Prostate gland (tissue), 2 donors: Measurements from ENCODE around the gene ATAD3C. TPM values are rescaled to one million over a fixed set of nuclear protein-coding genes. Genes with fewer than 3 reads are reported as not detected.
"Not testable (repeated sequence)": the region's sequence is repeated elsewhere in the genome, so short reads cannot be mapped to it uniquely, and the experiment has no call there.

Source experiments
- DNase-seq: peaks from one replicate; pipeline ENCODE4 v3.0.0-alpha.2; 2019; ENCODE audit warnings: low spot score
- H3K27ac ChIP-seq, 2 donors: fragments of 200-600 bp; sonication (generic); 2 replicates each; pipeline ENCODE4 v1.5.1; 2017 to 2019
- H3K27me3 ChIP-seq: fragments of 200-600 bp; sonication (generic); replicated peaks from 2 replicates; pipeline ENCODE4 v1.5.1; 2019; ENCODE audit not compliant: insufficient read depth
- H3K36me3 ChIP-seq, 2 donors: fragments of 200-600 bp; sonication (generic); 1 replicate in 1 of 2; 2 replicates in 1 of 2; pipeline versions ENCODE4 v1.5.1 to v1.8.1; 2017 to 2019
- H3K4me1 ChIP-seq: fragments of 200-600 bp; sonication (generic); replicated peaks from 2 replicates; pipeline ENCODE4 v1.5.1; 2019
- H3K4me3 ChIP-seq, 2 donors: fragments of 200-600 bp; sonication (generic); 2 replicates each; pipeline ENCODE4 v1.5.1; 2017 to 2019
- H3K9me3 ChIP-seq: fragments of 200-600 bp; sonication (generic); 2 replicates; pipeline ENCODE4 v1.5.1; 2017
- CTCF ChIP-seq, 4 experiments: fragments of 200-600 bp in 2 of 4; fragments of 450-650 bp in 2 of 4; sonication (generic) in 2 of 4; IDR thresholded peaks; 1 replicate in 3 of 4; 2 replicates in 1 of 4; pipeline ENCODE4 v1.5.1; 2016 to 2019; ENCODE audit warnings: antibody characterized with exemption in 4 of 4, mild to moderate bottlenecking in 2 of 4, moderate library complexity in 2 of 4
- POLR2A ChIP-seq: fragments of 450-650 bp; IDR thresholded peaks from one replicate; pipeline ENCODE4 v1.6.1; 2016; ENCODE audit warnings: antibody characterized with exemption, mild to moderate bottlenecking
- POLR2AphosphoS5 ChIP-seq: sonication (generic); formaldehyde crosslinking; IDR thresholded peaks from one replicate; pipeline ENCODE4 v1.6.1; 2017; ENCODE audit warnings: antibody characterized with exemption
- WGBS: methylation state at CpG from one replicate; pipeline ENCODE4 v1.1.5; 2018; 5-methylcytosine and 5-hydroxymethylcytosine counted together
- intact Hi-C: fragments of 100-400 bp; cut with DNase I; formaldehyde crosslinking; loops from one replicate; pipeline ENCODE4 v1.14.2; 2022
- total RNA-seq, 2 donors: library from RNA; depleted of rRNA; stranded (reverse); fragments of >200 nt; gene quantifications; one replicate each; pipeline ENCODE4 v1.1.0, GENCODE V29; 2016

Gene ATAD3C
- total RNA-seq, 2 donors from 2014 or later, result 7.3 to 9.9 TPM

DNA sequence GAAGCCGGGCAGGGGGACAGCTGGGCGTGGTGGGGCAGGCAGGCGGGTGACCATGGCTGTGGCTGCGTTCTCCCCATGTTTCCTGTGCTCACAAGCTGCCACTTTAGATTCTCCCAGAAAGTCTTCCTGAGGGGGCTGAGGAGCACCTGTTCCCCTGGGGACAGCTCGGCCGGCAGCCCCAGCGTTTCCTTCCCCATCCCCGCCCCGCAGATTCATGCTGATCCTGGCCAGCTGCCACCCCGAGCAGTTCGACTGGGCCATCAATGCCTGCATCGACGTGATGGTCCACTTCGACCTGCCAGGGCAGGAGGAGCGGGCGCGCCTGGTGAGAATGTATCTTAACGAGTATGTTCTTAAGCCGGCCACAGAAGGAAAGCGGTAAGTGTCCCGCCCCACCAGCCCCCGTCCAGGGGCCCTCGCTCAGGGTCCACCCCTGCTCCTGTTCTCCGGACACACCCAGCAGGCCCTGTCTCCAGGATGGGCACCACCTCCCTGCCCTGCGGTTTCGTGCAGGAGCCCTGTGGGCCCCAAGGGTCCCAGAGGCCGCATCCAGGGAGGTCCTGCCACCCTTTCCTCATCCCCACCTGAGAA lies 11.1 kb downstream of the ATAD3C start:
- no peak for DNase-seq
- Histone ChIP-seq H3K36me3 (no peaks in the 10 kb centered on the region), H3K4me3 (no peak overlapping the region), H3K27me3 (no peaks in the 10 kb centered on the region), H3K4me1 (no peaks in the 10 kb centered on the region), H3K27ac (no peak overlapping the region), H3K9me3 (no peaks in the 10 kb centered on the region)
- WGBS, result 68% methylated on average over 27 of the region's 27 CpGs
- TF ChIP-seq CTCF (IDR thresholded peaks at IDR 0.05), result no peak
- intact Hi-C loops, result no loop called here

- DNase-seq, result no peak
- intact Hi-C loops, result no loop called here
- Histone ChIP-seq H3K27me3 (no peaks in the 10 kb centered on the region), H3K9me3 (no peaks in the 10 kb centered on the region), H3K4me1 (no peaks in the 10 kb centered on the region), H3K27ac (peak overlapping the region; percentile 43 to 64), H3K36me3 (no peaks in the 10 kb centered on the region), H3K4me3 (peak overlapping the region; percentile 20)
- 44% methylated on average over 11 of the region's 18 CpGs for WGBS
- TF ChIP-seq CTCF (IDR thresholded peaks at IDR 0.05) (no peak), POLR2A (no peak), POLR2AphosphoS5 (no peak)
Observed at GRCh38 chr1:1461721-1462317, 12.3 kb downstream of the ATAD3C start.

DNA sequence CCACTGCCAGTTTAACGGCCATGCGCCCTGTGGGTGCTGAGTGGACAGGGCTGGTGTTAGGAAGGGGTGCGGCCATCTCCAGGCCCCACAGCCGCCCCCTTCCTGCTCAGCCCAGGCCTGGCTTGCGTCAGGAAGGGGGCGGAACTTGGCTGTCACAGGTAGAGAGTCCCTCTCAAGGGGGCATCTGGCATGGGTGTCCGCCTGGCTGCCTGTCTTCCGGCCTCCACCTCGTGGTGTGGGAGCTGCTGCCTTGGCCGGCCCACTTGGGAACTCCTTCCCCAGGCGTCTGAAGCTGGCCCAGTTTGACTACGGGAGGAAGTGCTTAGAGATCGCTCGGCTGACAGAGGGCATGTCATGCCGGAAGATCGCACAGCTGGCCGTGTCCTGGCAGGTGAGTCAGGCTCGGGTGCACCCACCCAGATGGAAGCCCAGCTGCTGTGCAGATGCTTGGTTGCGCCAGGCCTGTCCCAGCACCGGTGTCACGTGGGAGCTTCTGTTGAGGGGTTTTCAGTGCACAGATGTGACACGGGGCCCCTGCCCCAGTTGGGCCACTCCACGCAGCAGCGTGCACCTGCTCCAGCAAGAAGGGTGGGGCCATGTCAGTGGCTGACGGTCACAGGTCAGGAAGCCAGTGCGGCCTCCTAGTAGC lies 13.0 kb downstream of the ATAD3C start:
- no peaks in the 10 kb centered on the region for H3K36me3 ChIP-seq
- intact Hi-C loops, result no loop called here
- TF ChIP-seq POLR2AphosphoS5 (no peak), POLR2A (no peak), CTCF (IDR thresholded peaks at IDR 0.05) (no peak)
- H3K27me3 ChIP-seq, result no peaks in the 10 kb centered on the region
- H3K9me3 ChIP-seq, result no peaks in the 10 kb centered on the region
- peak overlapping the region; percentile 20 for H3K4me3 ChIP-seq
- 34% methylated on average over 18 of the region's 26 CpGs for WGBS
- H3K4me1 ChIP-seq, result no peaks in the 10 kb centered on the region
- peak; percentile 41 for DNase-seq
- peak overlapping the region; percentile 43 to 64 for H3K27ac ChIP-seq

DNA sequence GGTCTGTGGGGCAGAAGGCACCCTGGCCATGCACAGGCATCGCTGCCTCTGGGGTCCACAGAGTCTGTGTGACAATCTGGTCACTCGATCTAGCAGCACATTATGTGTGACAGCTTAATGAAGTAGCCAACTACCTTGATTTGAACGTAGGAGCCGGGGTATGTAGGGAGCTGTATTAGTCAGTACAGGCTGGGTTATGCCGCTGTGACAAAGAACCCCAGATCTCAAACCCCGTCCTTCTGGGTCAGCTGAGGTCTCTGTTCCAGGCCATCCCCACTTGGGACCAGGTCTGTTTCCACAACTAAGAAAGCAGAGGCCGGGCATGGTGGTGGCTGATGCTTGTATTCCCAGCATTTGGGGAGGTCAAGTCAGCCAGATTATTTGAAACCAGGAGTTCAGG lies 13.8 kb downstream of the ATAD3C start:
- no peak for DNase-seq
- 94% methylated on average over 7 of the region's 7 CpGs for WGBS
- intact Hi-C loops, result no loop called here

DNA sequence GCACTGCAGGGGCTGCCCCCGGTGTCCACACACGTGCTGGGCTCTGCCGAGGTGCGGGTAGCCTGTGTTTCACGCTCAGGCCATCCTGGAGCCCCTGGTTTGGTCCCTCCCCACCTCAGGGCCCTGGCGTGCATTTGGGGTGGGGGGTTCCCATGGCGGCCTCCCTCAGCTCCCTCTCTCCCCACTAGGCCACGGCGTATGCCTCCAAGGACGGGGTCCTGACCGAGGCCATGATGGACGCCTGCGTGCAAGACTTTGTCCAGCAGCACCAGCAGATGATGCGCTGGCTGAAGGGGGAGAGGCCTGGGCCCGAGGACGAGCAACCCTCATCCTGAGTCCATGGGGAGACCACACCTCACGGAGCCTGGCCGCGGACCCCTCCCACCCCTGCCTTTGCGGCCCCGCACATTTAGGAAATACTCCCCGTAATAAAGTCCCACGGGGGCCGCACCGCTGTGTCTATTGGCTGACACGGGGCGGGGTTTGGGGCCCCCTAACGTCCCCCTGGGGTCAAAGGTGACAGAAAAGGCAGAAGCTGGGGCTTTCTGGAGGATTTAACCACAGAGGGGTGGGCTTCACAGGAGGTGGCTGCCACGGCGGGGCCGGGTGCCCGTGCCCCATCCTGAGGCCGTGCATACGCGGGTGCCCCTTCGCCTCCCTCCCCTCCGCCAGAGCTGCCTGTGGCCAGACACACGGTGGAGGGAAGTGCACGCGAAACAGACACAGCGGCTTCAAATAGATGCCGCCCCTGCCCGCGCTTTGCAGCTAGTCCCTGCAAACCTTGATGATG lies 18.9 kb downstream of the ATAD3C start:
- 79% methylated on average over 30 of the region's 44 CpGs for WGBS
- intact Hi-C loops, H3K4me3 ChIP-seq, H3K27me3 ChIP-seq, H3K27ac ChIP-seq, H3K9me3 ChIP-seq, DNase-seq, H3K36me3 ChIP-seq, H3K4me1 ChIP-seq: not testable (repeated sequence)

More for the DNA sequence above, 13.8 kb downstream of the ATAD3C start:
- no peak for TF ChIP-seq POLR2AphosphoS5
- no peak for TF ChIP-seq POLR2A
- no peak for TF ChIP-seq CTCF (IDR thresholded peaks at IDR 0.05)
- Histone ChIP-seq H3K4me3 (no peak overlapping the region), H3K9me3 (no peaks in the 10 kb centered on the region), H3K27ac (no peak overlapping the region), H3K36me3 (no peaks in the 10 kb centered on the region), H3K4me1 (no peaks in the 10 kb centered on the region), H3K27me3 (no peaks in the 10 kb centered on the region)
